CD4-positive, alpha-beta T cell treated with Interleukin-21 for 1 hour (primary cell): ENCODE data around the gene TFDP2.
A peak's percentile ranks its signal among the peaks of the same experiment; 100 is the strongest.
"Not testable (repeated sequence)": the region's sequence is repeated elsewhere in the genome, so short reads cannot be mapped to it uniquely, and the experiment has no call there.

Experiments
- DNase-seq: peaks from one replicate; pipeline ENCODE4 v3.0.0-alpha.2; 2020

The TFDP2 gene

DNA sequence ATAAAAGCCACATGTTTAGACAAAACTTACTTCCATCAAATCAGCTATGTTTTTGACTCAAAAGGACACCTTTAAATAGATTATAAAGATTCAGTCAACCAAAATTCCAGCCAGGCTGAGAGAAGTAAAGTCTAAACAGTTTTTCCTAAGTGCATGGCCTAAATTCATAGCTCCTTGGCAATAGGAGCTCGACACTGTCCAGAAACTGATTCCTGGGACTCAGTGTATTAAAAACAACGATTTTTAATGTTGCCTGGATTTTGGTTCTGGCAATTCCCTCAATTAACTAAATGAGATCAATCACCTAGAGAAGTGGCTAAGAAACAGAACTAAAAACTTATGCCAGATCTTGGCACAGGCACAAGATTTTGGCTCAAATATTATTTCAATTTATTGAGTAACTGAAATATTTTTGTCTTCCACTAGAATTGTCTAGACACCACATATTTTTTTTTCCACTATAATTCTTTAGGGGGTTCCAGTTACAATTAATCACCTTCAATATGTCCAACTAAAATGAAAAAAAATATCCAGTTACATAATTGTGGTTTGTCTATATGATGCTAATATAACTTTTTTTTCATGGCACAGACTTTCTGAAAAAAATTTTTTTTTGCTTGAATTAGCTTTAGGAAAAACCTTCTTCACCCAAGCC is 135.9 kb downstream of the TFDP2 start:
- DNase-seq, result no peak

DNA sequence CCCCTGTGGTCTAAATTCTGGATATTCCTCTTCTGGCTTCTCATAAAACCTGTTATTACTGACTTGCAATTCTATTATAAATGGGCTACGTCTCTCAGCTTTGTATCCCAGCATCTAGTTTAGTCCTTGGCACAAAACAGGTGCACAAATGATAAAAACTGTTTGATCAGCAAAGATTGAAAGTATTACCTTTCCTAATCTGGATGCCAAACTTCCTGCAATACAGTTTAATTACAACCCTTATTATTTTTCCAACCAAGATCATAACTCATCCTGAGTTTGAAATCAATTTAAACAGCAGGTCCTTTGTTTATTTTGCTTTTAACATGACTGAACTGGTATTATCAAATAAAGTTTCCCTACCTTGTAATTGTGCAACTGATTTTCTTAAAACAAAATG is 140.3 kb downstream of the TFDP2 start:
- DNase-seq, result no peak

- no peak for DNase-seq
Observed at GRCh38 chr3:142007710-142008399, 141.5 kb downstream of the TFDP2 start.

- not testable (repeated sequence) for DNase-seq
Observed at GRCh38 chr3:142004957-142005356, 144.4 kb downstream of the TFDP2 start.

DNA sequence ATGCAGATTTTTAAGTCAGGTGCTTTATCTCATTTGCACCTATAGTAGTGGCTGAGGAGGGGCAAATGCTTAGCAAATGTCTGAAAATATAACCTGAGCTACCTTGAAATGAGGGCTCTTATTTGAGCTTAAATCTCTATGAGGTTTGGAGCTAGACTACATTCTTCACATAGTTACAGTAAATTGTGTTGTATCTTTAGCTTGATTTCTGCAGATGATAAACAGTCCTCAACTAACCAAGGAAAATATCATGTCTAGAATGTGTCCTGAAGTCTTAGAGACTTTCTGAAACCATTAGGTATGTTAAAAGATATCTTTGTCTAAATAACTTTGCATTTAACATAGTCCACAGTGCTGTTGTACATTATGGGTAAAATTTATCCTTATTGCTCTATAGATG is 145.3 kb downstream of the TFDP2 start:
- DNase-seq, result no peak

DNA sequence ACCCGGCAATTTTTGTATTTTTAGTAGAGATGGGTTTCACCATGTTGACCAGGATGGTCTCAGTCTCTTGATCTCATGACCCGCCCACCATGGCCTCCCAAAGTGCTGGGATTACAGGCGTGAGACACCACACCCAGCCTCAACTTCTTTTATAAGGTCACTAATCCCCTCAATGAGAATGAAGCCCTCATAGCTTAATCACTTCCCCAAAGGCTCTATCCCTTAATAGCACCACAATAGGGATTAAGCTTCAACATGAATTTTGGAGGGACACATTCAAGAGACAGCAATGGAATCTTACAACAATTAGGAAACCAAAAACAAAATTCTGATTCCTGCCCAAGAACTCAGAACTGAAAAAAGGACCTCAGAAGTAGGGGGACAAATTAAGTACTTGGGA is 146.1 kb downstream of the TFDP2 start:
- no peak for DNase-seq

- DNase-seq, result no peak
Observed at GRCh38 chr3:142000325-142000870, 148.9 kb downstream of the TFDP2 start.

GRCh38 chr3:141998669-141999290 is 150.6 kb downstream of the TFDP2 start:
- DNase-seq, result peak; percentile 18

- DNase-seq, result no peak
Observed at GRCh38 chr3:141996437-141996836, 152.9 kb downstream of the TFDP2 start.

- DNase-seq, result no peak
Observed at GRCh38 chr3:141994856-141995255, 154.5 kb downstream of the TFDP2 start.

DNA sequence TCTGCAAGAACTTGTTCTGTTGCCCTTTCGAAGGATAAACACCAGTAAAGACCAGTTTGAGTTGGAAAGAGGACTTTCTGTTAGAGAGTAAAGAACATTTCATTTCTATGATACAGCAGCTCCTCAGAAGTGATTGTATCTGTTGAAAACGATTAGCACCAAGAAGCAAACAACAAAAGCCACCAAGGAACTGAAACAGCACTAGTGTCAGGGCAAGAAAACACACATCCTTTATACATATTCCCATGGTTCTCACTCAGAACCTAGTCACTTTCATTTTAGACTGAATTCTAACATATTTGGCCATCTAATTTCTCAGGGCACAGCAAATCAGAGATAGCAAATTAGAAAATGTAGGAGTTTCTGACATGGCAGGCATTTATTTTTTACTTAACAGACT is 156.8 kb downstream of the TFDP2 start:
- no peak for DNase-seq

- DNase-seq, result no peak
Observed at GRCh38 chr3:141986548-141987107, 162.7 kb downstream of the TFDP2 start.

GRCh38 chr3:141981084-141981483 is 168.3 kb downstream of the TFDP2 start:
- DNase-seq, result no peak

DNA sequence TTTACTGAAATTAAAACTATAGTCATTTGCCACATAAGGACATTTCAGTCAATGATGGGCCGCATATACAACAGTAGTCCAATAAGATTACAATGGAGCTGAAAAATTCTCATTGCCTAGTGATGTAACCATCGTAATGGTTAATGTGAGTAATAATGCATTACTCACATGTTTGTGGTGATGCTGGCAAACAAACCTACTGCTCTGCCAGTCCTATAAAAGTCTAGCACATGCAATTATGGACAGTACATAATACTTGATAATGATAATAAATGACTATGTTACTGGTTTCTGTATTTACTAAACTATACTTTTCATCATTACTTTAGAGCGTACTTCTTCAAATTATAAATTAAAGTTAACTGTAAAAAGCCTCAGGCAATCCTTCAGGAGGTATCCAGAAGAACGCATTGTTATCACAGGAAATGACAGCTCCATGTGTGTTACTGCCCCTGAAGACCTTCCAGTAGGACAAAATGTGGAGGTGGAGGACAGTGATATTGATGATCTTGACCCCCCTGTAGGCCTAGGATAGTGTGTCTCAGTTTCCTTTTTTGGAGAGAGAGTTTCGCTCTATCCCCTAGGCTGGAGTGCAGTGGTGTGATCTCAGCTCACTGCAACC is 170.2 kb downstream of the TFDP2 start:
- no peak for DNase-seq

- not testable (repeated sequence) for DNase-seq
Observed at GRCh38 chr3:141974777-141975176, 174.6 kb downstream of the TFDP2 start.

GRCh38 chr3:141972399-141972798 is 176.9 kb downstream of the TFDP2 start:
- no peak for DNase-seq

DNA sequence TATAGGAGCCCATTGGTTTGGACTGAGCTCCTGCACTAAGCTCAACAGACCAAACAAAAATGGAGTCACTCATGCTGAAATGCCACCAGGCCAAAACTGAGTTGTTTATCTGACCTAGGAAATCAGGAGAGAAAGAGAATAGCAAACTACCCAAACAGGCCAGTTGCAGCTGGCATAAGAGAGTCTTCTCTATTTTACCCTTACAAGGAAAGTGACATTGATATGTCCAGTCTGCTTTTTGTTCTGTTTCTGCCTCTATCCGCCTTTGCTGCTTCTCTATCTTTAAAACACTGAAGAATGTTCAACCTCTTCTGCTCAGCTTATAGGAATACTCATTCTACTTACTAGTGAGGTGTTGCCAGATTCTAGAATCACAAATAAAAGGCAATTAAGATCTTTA is 177.8 kb downstream of the TFDP2 start:
- no peak for DNase-seq

GRCh38 chr3:141969711-141970110 is 179.6 kb downstream of the TFDP2 start:
- no peak for DNase-seq

DNA sequence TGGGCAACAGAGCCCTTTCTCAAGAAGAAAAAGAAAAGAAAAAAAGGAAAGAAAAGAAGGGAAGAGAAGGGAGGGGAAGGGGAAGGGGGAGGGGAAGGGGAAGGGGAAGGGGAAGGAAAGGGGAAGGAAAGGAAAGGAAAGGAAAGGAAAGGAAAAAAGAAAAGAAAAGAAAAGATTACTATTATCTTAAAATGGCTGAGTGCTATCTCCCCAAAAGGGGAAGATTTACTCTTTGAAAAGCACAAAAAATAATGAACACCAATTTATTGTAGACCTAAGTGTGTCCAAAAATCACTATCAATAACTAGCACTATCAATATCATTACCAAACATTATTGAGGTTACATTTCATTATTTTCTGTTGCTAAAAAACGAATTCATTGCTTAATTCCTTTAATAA is 183.9 kb downstream of the TFDP2 start:
- no peak for DNase-seq

- no peak for DNase-seq
Observed at GRCh38 chr3:141963301-141963700, 186.0 kb downstream of the TFDP2 start.

GRCh38 chr3:141960731-141961130 is 188.6 kb downstream of the TFDP2 start:
- no peak for DNase-seq

- DNase-seq, result no peak
Observed at GRCh38 chr3:141959589-141960554, 189.5 kb downstream of the TFDP2 start.
